SK-N-SH (cell line): ENCODE measurements around the gene HDAC2. TPM values are rescaled to one million over a fixed set of nuclear protein-coding genes. Genes with fewer than 3 reads are reported as not detected.
A peak's percentile ranks its signal among the peaks of the same experiment; 100 is the strongest.
"Not testable (repeated sequence)": the region's sequence is repeated elsewhere in the genome, so short reads cannot be mapped to it uniquely, and the experiment has no call there.

Experiments
- CTCF ChIA-PET: fragments of 300-600, 350-600 bp; formaldehyde crosslinking; extraction: SDS; loops from one replicate; lab custom pipeline; 2021; lab: Yijun Ruan, JAX
- POLR2A ChIA-PET: fragments of 350-600 bp; sonication (Branson Sonifier 250); formaldehyde crosslinking; extraction: SDS; loops from one replicate; lab custom pipeline; 2020; ENCODE audit warnings: antibody characterized with exemption, inconsistent platforms; lab: Yijun Ruan, JAX
- DNase-seq: peaks from one replicate; pipeline ENCODE4 v3.0.0; 2012
- H2AFZ ChIP-seq: fragments of 200-600 bp; sonication (generic); 2 replicates; pipeline ENCODE4 v1.8.1; 2016; ENCODE audit warnings: antibody characterized with exemption, mild to moderate bottlenecking, low read depth
- H3F3A ChIP-seq: fragments of 200-600 bp; sonication (generic); replicated peaks from 2 replicates; pipeline ENCODE3; 2016; ENCODE audit warnings: antibody characterized with exemption, mild to moderate bottlenecking; ENCODE audit not compliant: insufficient read depth
- H3K27ac ChIP-seq, 2 experiments: fragments of 200-500 bp in 1 of 2; fragments of 200-600 bp in 1 of 2; sonication (Bioruptor generic) in 1 of 2; sonication (generic), shearing (Covaris generic) in 1 of 2; 2 replicates each; pipeline versions ENCODE4 v1.5.1 to v1.6.1; 2014 to 2016; ENCODE audit warnings: low read depth in 2 of 2, inconsistent platforms in 1 of 2, low read length in 1 of 2, mild to moderate bottlenecking in 1 of 2, mixed read lengths in 1 of 2
- H3K27me3 ChIP-seq: fragments of 200-600 bp; sonication (generic), shearing (Covaris generic); 2 replicates; pipeline ENCODE4 v1.6.1; 2016; ENCODE audit warnings: mixed run types; ENCODE audit not compliant: insufficient read depth
- H3K36me3 ChIP-seq, 2 experiments: fragments of 200-500 bp in 1 of 2; fragments of 200-600 bp in 1 of 2; sonication (Bioruptor generic) in 1 of 2; sonication (generic) in 1 of 2; replicated peaks in 1 of 2; 2 replicates each; pipeline versions ENCODE3 to v1.5.1; 2014 to 2016; ENCODE audit warnings: low read length in 1 of 2, mild to moderate bottlenecking in 1 of 2; ENCODE audit not compliant: insufficient read depth in 2 of 2, control insufficient read depth in 1 of 2
- H3K4me1 ChIP-seq, 2 experiments: fragments of 200-500 bp in 1 of 2; fragments of 200-600 bp in 1 of 2; sonication (Bioruptor generic) in 1 of 2; sonication (generic), shearing (Covaris generic) in 1 of 2; 2 replicates each; pipeline versions ENCODE4 v1.5.1 to v1.6.1; 2014 to 2016; ENCODE audit warnings: low read depth in 1 of 2, low read length in 1 of 2, mixed run types in 1 of 2; ENCODE audit not compliant: insufficient read depth in 2 of 2, control insufficient read depth in 1 of 2
- H3K4me2 ChIP-seq: fragments of 200-600 bp; sonication (generic), shearing (Covaris generic); 2 replicates; pipeline ENCODE4 v1.6.1; 2017; ENCODE audit warnings: mixed run types
- H3K4me3 ChIP-seq, 2 experiments: fragments of 200-500 bp in 1 of 2; fragments of 200-600 bp in 1 of 2; sonication (Bioruptor generic) in 1 of 2; sonication (generic), shearing (Covaris generic) in 1 of 2; 2 replicates each; pipeline versions ENCODE4 v1.5.1 to v1.8.1; 2014 to 2016; ENCODE audit warnings: low read depth in 2 of 2, inconsistent platforms in 1 of 2, low read length in 1 of 2, mild to moderate bottlenecking in 1 of 2, mixed read lengths in 1 of 2, moderate library complexity in 1 of 2
- H3K79me2 ChIP-seq: fragments of 200-600 bp; sonication (generic); 2 replicates; pipeline ENCODE4 v1.8.1; 2017; ENCODE audit warnings: mild to moderate bottlenecking; ENCODE audit not compliant: insufficient read depth
- H3K9ac ChIP-seq: fragments of 200-600 bp; sonication (generic); 2 replicates; pipeline ENCODE4 v1.6.1; 2017; ENCODE audit warnings: mixed run types
- H3K9me2 ChIP-seq: fragments of 200-600 bp; sonication (generic); 2 replicates; pipeline ENCODE4 v1.6.1; 2017; ENCODE audit warnings: mixed run types
- H3K9me3 ChIP-seq: fragments of 200-600 bp; sonication (generic); 2 replicates; pipeline ENCODE4 v1.6.1; 2017; ENCODE audit warnings: mixed run types, mild to moderate bottlenecking, moderate library complexity
- H4K20me1 ChIP-seq: fragments of 200-600 bp; sonication (generic); 2 replicates; pipeline ENCODE4 v1.6.1; 2017; ENCODE audit warnings: mild to moderate bottlenecking, mixed run types; ENCODE audit not compliant: insufficient read depth
- CTCF ChIP-seq: fragments of 200-600 bp; sonication (generic); IDR thresholded peaks from 2 replicates; pipeline ENCODE4 v1.6.1; 2017; ENCODE audit warnings: antibody characterized with exemption, mild to moderate bottlenecking, moderate library complexity
- EZH2phosphoT487 ChIP-seq: fragments of 200-600 bp; sonication (generic); IDR thresholded peaks from 2 replicates; pipeline ENCODE4 v1.6.1; 2017; ENCODE audit warnings: low read depth, mixed run types, mild to moderate bottlenecking, antibody characterized with exemption, moderate library complexity, borderline replicate concordance
- FOXM1 ChIP-seq: IDR thresholded peaks from 2 replicates; pipeline ENCODE4 v1.4.0; 2012; ENCODE audit warnings: low read depth, mild to moderate bottlenecking
- IRF3 ChIP-seq: fragments of 150-350 bp; IDR thresholded peaks from 2 replicates; pipeline ENCODE4 v1.6.1; 2016; ENCODE audit warnings: mild to moderate bottlenecking, low read depth, low read length
- JUND ChIP-seq: IDR thresholded peaks from 2 replicates; pipeline ENCODE4 v1.4.0; 2012
- MAX ChIP-seq: IDR thresholded peaks from 2 replicates; pipeline ENCODE4 v1.4.0; 2012; ENCODE audit warnings: low read depth
- MEF2A ChIP-seq: IDR thresholded peaks from 2 replicates; pipeline ENCODE4 v1.4.0; 2012; ENCODE audit warnings: low read depth, borderline replicate concordance
- NRF1 ChIP-seq: IDR thresholded peaks from 2 replicates; pipeline ENCODE4 v1.6.1; 2012; ENCODE audit warnings: low read depth, mild to moderate bottlenecking, low read length
- RCOR1 ChIP-seq: fragments of 150-350 bp; IDR thresholded peaks from 2 replicates; pipeline ENCODE4 v1.6.1; 2017; ENCODE audit warnings: antibody characterized with exemption, low read length
- SMC3 ChIP-seq: IDR thresholded peaks from 2 replicates; pipeline ENCODE4 v1.6.1; 2012; ENCODE audit warnings: low read depth, low read length, improper control_type of control experiment
- USF1 ChIP-seq: IDR thresholded peaks from 2 replicates; pipeline ENCODE4 v1.4.0; 2012; ENCODE audit warnings: low read depth, borderline replicate concordance
- WGBS: methylation state at CpG from one replicate; pipeline ENCODE4 v1.1.6; 2017; ENCODE audit warnings: low lambda C conversion rate; 5-methylcytosine and 5-hydroxymethylcytosine counted together
- polyA plus RNA-seq, 3 experiments: library from polyadenylated mRNA; depleted of rRNA; stranded (reverse); fragments of >200 nt; gene quantifications; 2 replicates each; pipeline ENCODE4 v1.2.3, GENCODE V29; 2012

Gene HDAC2
- polyA plus RNA-seq, 1 of the 3 experiments (the other 2 are of a cell fraction), result 90.4 TPM

- Histone ChIP-seq H3K36me3 (no peaks in the 10 kb centered on the region), H4K20me1 (no peaks in the 10 kb centered on the region), H3K9me3 (no peaks in the 10 kb centered on the region), H3K27ac (no peak overlapping the region), H3K4me3 (no peak overlapping the region), H3F3A (no peaks in the 10 kb centered on the region), H3K79me2 (no peaks in the 10 kb centered on the region), H3K4me2 (no peak overlapping the region), H3K4me1 (peaks cover 0 to 4% of the 10 kb centered on the region in 2 experiments; a peak in 2 of 4 replicates), H3K27me3 (no peaks in the 10 kb centered on the region), H3K9me2 (no peaks in the 10 kb centered on the region), H2AFZ (no peak overlapping the region), H3K9ac (no peak overlapping the region)
- POLR2A ChIA-PET, result no interaction called here
- TF ChIP-seq NRF1 (no peak), EZH2phosphoT487 (no peak), MEF2A (no peak), JUND (no peak), IRF3 (no peak), RCOR1 (no peak)
- no peak for DNase-seq
- CTCF ChIA-PET, result interaction anchor here (0.9 to 3.6 kb wide), 5 partner anchors 8 to 18 kb away, joined by 3 to 13 read pairs (median 6); no protein-coding TSS in a partner anchor
- WGBS, result 82% methylated on average over 3 of the region's 3 CpGs
Observed at GRCh38 chr6:113920663-113921267, 50.2 kb downstream of the HDAC2 start.

GRCh38 chr6:113910285-113910684 lies 60.7 kb downstream of the HDAC2 start:
- H3K36me3 ChIP-seq, H3K27ac ChIP-seq, H3K4me1 ChIP-seq, H4K20me1 ChIP-seq, H3K4me3 ChIP-seq, H3K9me2 ChIP-seq, POLR2A ChIA-PET, H3K79me2 ChIP-seq, DNase-seq, H3K27me3 ChIP-seq, H2AFZ ChIP-seq, H3K9me3 ChIP-seq, H3F3A ChIP-seq, H3K9ac ChIP-seq, H3K4me2 ChIP-seq: not testable (repeated sequence)
- 59% methylated on average over 1 of the region's 1 CpG for WGBS
- CTCF ChIA-PET, result interaction anchor here (0.7 to 2.2 kb wide), 8 partner anchors 8 to 1132 kb away, joined by 4 to 11 read pairs (median 6); no protein-coding TSS in a partner anchor

GRCh38 chr6:113909224-113909856 lies 61.6 kb downstream of the HDAC2 start:
- Histone ChIP-seq H3K4me2 (no peak overlapping the region), H2AFZ (no peak overlapping the region), H3K27ac (no peak overlapping the region), H3K27me3 (no peaks in the 10 kb centered on the region), H3K9me2 (no peaks in the 10 kb centered on the region), H3K79me2 (no peaks in the 10 kb centered on the region), H3K4me3 (peak overlapping the region in 1 of 2 experiments; percentile 36; a peak in 1 of 4 replicates), H3F3A (no peaks in the 10 kb centered on the region), H3K4me1 (peaks cover 0 to 2% of the 10 kb centered on the region in 2 experiments; a peak in 1 of 4 replicates), H4K20me1 (no peaks in the 10 kb centered on the region), H3K36me3 (no peaks in the 10 kb centered on the region), H3K9ac (no peak overlapping the region), H3K9me3 (no peaks in the 10 kb centered on the region)
- peak; percentile 63 for DNase-seq
- WGBS, result 22% methylated on average over 6 of the region's 6 CpGs
- CTCF ChIA-PET, result interaction anchor here (0.6 to 2.9 kb wide), 18 partner anchors 8 to 1609 kb away, joined by 3 to 18 read pairs (median 4); no protein-coding TSS in a partner anchor
- POLR2A ChIA-PET, result no interaction called here
- TF ChIP-seq RCOR1, result no peak
- no peak for TF ChIP-seq USF1
- TF ChIP-seq CTCF, result peak; percentile 81
- TF ChIP-seq EZH2phosphoT487, result no peak
- peak; percentile 63 for TF ChIP-seq SMC3
- TF ChIP-seq MAX, result no peak
- no peak for TF ChIP-seq IRF3
- no peak for TF ChIP-seq FOXM1
